Fibroblast of skin of left biceps (primary cell): ENCODE data around the gene BCL2L12.

Source experiments
- DNase-seq, 2 experiments: peaks; one replicate each; pipeline ENCODE4 v3.0.0-alpha.2; 2013; ENCODE audit warnings: low read depth in 2 of 2

The BCL2L12 gene

GRCh38 chr19:49664171-49665035 is 1.3 kb upstream of the BCL2L12 start:
- DNase-seq, result no peak

- no peak for DNase-seq
Measured at GRCh38 chr19:49665036-49665350, 740 bp upstream of the BCL2L12 start.

- DNase-seq, result no peak
Measured at GRCh38 chr19:49666120-49666444, 349 bp downstream of the BCL2L12 start.

GRCh38 chr19:49667473-49667872 is 1.7 kb downstream of the BCL2L12 start:
- DNase-seq, result no peak

- DNase-seq, result no peak
Measured at GRCh38 chr19:49669516-49669915, 3.8 kb downstream of the BCL2L12 start.

GRCh38 chr19:49672131-49672919 is 6.6 kb downstream of the BCL2L12 start:
- no peak for DNase-seq

GRCh38 chr19:49676136-49676783 is 10.5 kb downstream of the BCL2L12 start:
- peak in 1 of 2 experiments; percentile 80 for DNase-seq

GRCh38 chr19:49676784-49677230 is 11.1 kb downstream of the BCL2L12 start:
- DNase-seq, result peak; percentile 100

GRCh38 chr19:49677231-49677900 is 11.6 kb downstream of the BCL2L12 start, which contains the start of gene PRMT1:
PRMT1 (plus strand) TSS chr19:49677271; CDS start chr19:49677281, 10 bp downstream.
- no peak for DNase-seq

GRCh38 chr19:49677901-49678674 is 12.4 kb downstream of the BCL2L12 start:
- DNase-seq, result no peak

- no peak for DNase-seq
Measured at GRCh38 chr19:49678985-49679770, 13.4 kb downstream of the BCL2L12 start.

- DNase-seq, result no peak
Measured at GRCh38 chr19:49679771-49680413, 14.2 kb downstream of the BCL2L12 start.

GRCh38 chr19:49680421-49681351 is 15.0 kb downstream of the BCL2L12 start:
- DNase-seq, result peak; percentile 50

GRCh38 chr19:49681830-49682229 is 16.1 kb downstream of the BCL2L12 start:
- DNase-seq, result no peak

- no peak for DNase-seq
Measured at GRCh38 chr19:49682274-49682673, 16.5 kb downstream of the BCL2L12 start.

GRCh38 chr19:49683814-49684250 is 18.1 kb downstream of the BCL2L12 start:
- DNase-seq, result no peak

- no peak for DNase-seq
Measured at GRCh38 chr19:49684251-49684982, 18.7 kb downstream of the BCL2L12 start.
